SK-N-SH treated with all-trans-retinoic acid at 6 μM for 48 hours (cell line): ENCODE data around the gene PHLDA3.

Source experiments
- GLIS3 ChIP-seq: fragments of 250-450 bp; sonication (Bioruptor Pico); IDR thresholded peaks from 2 replicates; pipeline ENCODE4 v1.5.0; 2020; ENCODE audit warnings: mild to moderate bottlenecking, moderate library complexity
- OSR1 ChIP-seq: fragments of 250-450 bp; sonication (Bioruptor Pico); IDR thresholded peaks from 2 replicates; pipeline ENCODE4 v1.8.0; 2022; ENCODE audit warnings: moderate library complexity, mild to moderate bottlenecking, inconsistent platforms

- TF ChIP-seq GLIS3 (CRISPR knock-in tag), result no peak
- no peak for TF ChIP-seq OSR1 (CRISPR knock-in tag)
Measured at GRCh38 chr1:201486187-201486586, 17.2 kb upstream of the PHLDA3 start.
